ENCODE results near the gene MAPKBP1.

- TF ChIP-seq CTCF (IDR thresholded peaks at IDR 0.05; ENCODE audit: low read depth, low read length) (no peak), POLR2A (IDR thresholded peaks at IDR 0.05; ENCODE audit: extremely low read depth, insufficient read length) (no peak), MYC (IDR thresholded peaks at IDR 0.05; ENCODE audit: low read depth, low read length) (no peak)
Measured at GRCh38 chr15:41872166-41872747, 98.0 kb downstream of the MAPKBP1 start.
